GM06990 (cell line): ENCODE measurements around the gene CLCN6.

Experiments
- DNase-seq: peaks from one replicate; pipeline ENCODE4 v3.0.0-alpha.2; 2011; ENCODE audit not compliant: insufficient read length; ENCODE audit errors: extremely low read depth
- H3K27me3 ChIP-seq: replicated peaks from 2 replicates; pipeline ENCODE4 v1.6.0; 2011; ENCODE audit warnings: low read length; ENCODE audit not compliant: control insufficient read depth, insufficient read depth
- H3K36me3 ChIP-seq: 2 replicates; pipeline ENCODE4 v1.5.1; 2011; ENCODE audit warnings: low read length; ENCODE audit not compliant: control insufficient read depth, insufficient read depth
- H3K4me3 ChIP-seq: replicated peaks from 2 replicates; pipeline ENCODE4 v1.5.1; 2011; ENCODE audit warnings: low read depth, mild to moderate bottlenecking, control low read depth, low read length
- TF ChIP-seq, protein P1 (sequence below): IDR thresholded peaks from 2 replicates; pipeline ENCODE4 v1.5.1; 2011; ENCODE audit warnings: low read length, control low read depth, mild to moderate bottlenecking, inconsistent platforms; ENCODE audit not compliant: insufficient read depth, poor library complexity, severe bottlenecking

CLCN6 gene

DNA sequence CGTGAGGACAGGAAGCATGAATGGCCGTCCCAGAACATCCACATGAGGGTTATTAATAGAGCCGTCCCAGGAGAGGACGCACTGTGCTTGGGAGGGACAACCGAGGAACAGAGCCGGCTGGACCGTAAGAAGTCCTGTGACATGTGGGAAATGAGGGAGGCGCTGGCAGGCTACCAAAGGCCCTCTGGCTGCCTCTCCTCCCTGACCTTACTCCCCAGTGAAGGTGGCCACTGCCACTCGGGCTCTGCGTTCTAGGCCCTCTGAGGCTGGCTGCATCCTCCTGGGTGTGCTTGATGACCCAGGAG is 68.2 kb downstream of the CLCN6 start:
- Histone ChIP-seq H3K27me3 (no peaks in the 10 kb centered on the region; the same call in 1 of the 2 replicates), H3K36me3 (no peaks in the 10 kb centered on the region), H3K4me3 (no peak overlapping the region)
- DNase-seq, result no peak
- TF ChIP-seq, protein P1, sequence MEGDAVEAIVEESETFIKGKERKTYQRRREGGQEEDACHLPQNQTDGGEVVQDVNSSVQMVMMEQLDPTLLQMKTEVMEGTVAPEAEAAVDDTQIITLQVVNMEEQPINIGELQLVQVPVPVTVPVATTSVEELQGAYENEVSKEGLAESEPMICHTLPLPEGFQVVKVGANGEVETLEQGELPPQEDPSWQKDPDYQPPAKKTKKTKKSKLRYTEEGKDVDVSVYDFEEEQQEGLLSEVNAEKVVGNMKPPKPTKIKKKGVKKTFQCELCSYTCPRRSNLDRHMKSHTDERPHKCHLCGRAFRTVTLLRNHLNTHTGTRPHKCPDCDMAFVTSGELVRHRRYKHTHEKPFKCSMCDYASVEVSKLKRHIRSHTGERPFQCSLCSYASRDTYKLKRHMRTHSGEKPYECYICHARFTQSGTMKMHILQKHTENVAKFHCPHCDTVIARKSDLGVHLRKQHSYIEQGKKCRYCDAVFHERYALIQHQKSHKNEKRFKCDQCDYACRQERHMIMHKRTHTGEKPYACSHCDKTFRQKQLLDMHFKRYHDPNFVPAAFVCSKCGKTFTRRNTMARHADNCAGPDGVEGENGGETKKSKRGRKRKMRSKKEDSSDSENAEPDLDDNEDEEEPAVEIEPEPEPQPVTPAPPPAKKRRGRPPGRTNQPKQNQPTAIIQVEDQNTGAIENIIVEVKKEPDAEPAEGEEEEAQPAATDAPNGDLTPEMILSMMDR, result no peak

DNA sequence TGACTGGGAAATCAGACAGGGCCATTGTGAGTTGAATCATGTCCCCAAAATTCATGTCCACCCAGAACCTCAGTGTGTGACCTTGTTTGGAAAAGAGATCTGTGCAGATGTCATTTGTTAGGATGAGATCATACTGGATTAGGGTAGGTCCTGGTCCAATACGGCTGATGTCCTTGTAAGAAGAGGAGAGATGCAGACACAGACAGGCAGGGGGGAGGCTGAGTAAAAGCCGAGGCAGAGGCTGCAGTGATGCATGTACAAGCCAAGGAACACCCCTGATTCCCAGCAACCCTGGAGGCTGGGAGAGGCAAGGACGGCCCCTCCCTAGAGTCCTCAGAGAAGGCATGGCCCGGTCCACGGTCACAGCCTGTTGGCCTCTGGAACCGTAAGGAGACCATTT is 68.6 kb downstream of the CLCN6 start:
- no peak overlapping the region for H3K4me3 ChIP-seq
- TF ChIP-seq, protein P1, result no peak
- H3K36me3 ChIP-seq, result no peaks in the 10 kb centered on the region
- no peak for DNase-seq
- H3K27me3 ChIP-seq, result no peaks in the 10 kb centered on the region; the same call in 1 of the 2 replicates

DNA sequence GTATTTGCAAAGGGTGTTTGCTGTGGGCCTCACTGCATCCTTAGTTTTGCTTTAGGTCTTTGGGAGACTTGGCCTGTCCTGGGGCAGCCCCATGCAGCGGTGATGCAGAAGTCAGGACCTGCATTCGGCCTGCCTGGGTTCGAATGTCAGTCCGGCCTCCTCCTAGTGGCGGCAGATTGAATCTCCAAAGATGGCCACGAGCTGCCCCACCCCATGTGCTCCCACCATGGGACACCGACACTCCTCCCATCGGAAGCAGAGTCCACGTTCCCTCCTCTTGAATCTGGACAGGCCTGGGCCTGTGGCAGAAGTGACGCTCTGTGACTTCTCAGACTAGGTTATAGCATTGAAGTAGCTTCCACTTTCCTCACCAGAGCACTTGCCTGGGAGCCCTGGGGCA is 69.1 kb downstream of the CLCN6 start:
- Histone ChIP-seq H3K27me3 (no peaks in the 10 kb centered on the region), H3K4me3 (no peak overlapping the region), H3K36me3 (no peaks in the 10 kb centered on the region)
- no peak for DNase-seq
- TF ChIP-seq, protein P1, result peak; percentile 2

DNA sequence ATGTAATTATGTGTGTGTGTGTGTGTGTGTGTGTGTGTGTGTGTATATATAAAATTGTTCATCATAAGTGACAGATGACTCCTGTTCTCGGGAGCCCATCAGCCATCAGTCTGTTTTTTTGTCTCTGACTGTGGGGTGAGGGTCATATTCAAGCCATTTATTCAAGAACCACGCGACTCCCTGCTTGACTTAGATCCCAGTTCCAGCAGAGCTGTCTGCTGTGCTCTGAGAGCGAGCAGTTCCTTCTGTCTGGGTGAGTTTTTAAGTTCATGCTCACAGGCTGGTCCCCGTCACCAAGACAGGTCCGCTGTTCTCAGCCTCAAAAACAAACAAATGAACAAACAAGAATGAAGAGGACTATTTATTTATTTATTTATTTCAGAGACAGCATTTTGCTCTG is 71.1 kb downstream of the CLCN6 start:
- H3K36me3 ChIP-seq, result no peaks in the 10 kb centered on the region
- TF ChIP-seq, protein P1, result no peak
- H3K4me3 ChIP-seq, result no peak overlapping the region
- DNase-seq, result no peak
- no peaks in the 10 kb centered on the region; the same call in 1 of the 2 replicates for H3K27me3 ChIP-seq

DNA sequence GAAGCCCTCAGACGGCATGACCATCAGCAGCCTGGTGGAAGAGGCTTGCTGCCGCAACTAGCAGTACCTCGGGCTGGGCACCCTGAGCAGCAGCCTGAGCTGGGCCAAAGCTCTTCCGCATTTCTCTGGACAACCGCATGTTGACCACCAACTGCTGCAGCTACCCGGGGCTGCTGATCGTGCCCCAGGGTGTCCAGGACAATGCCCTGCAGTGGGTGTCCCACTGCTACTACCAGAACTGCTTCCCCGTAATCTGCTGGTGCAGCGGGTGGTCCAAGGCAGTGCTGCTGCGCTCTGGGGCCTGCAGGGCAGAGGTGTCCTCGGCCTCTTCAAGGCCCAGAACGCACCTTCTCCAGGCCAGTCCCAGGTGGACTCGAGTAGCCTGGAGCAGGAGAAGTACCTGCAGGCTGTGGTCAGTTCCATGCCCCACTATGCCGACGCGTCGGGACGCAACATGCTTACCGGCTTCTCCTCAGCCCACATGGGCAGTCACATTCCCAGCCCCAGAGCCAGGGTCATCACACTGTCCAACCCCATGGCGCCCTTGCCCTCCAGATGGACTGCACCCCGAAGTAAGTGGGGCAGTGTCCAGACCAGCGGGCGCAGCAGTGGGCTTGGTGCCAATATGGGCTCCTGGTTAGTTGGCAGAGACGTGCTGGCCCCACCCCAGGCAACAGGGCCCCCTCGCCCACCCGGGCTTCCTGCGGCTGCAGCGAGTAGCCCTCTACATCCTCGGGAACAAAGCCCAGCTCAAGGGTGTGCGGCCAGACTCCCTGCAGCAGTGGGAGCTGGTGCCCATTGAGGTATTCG is 72.3 kb downstream of the CLCN6 start:
- TF ChIP-seq, protein P1, result no peak
- no peak for DNase-seq
- Histone ChIP-seq H3K27me3 (no peaks in the 10 kb centered on the region; the same call in 1 of the 2 replicates), H3K4me3 (no peak overlapping the region), H3K36me3 (no peaks in the 10 kb centered on the region)

DNA sequence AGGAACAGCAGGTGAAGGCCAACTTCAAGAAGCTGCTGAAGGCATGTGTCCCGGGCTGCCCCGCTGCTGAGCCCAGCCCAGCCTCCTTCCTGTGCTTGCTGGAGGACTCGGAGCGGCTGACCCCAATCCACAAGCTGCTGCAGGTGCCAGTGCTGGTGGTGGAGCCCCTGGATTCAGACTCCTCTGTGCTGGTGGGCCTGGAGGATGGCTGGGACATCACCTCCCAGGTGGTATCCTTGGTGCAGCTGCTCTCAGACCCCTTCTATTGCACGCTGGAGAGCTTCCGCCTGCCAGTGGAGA is 72.8 kb downstream of the CLCN6 start:
- no peak for DNase-seq
- TF ChIP-seq, protein P1, result no peak
- H3K4me3 ChIP-seq, result no peak overlapping the region

More for the DNA sequence above, 72.8 kb downstream of the CLCN6 start:
- Histone ChIP-seq H3K27me3 (no peaks in the 10 kb centered on the region; the same call in 1 of the 2 replicates), H3K36me3 (no peaks in the 10 kb centered on the region)
